Mucosa of stomach (tissue), 1 donor: ENCODE data around the gene TTYH3.

Source experiments
- H3K27me3 ChIP-seq: one replicate; pipeline ENCODE4 v1.7.0; 2013; ENCODE audit warnings: mild to moderate bottlenecking, low read length; ENCODE audit not compliant: control insufficient read depth, insufficient read depth
- H3K36me3 ChIP-seq: one replicate; pipeline ENCODE4 v1.7.0; 2013; ENCODE audit warnings: low read length; ENCODE audit not compliant: control insufficient read depth, insufficient read depth
- H3K4me1 ChIP-seq: one replicate; pipeline ENCODE4 v1.7.0; 2013; ENCODE audit warnings: mild to moderate bottlenecking, low read length; ENCODE audit not compliant: control insufficient read depth, insufficient read depth
- H3K4me3 ChIP-seq: one replicate; pipeline ENCODE4 v1.7.0; 2013; ENCODE audit warnings: low read length
- H3K9ac ChIP-seq: one replicate; pipeline ENCODE4 v1.7.0; 2013; ENCODE audit warnings: mild to moderate bottlenecking, low read length, moderate library complexity
- H3K9me3 ChIP-seq: one replicate; pipeline ENCODE4 v1.7.0; 2013; ENCODE audit warnings: mild to moderate bottlenecking, low read length, moderate library complexity; ENCODE audit not compliant: control insufficient read depth
- donor health status: Pancreatic carcinoma.

Gene TTYH3

GRCh38 chr7:2710901-2711551, 79.2 kb downstream of the TTYH3 start:
- Histone ChIP-seq H3K9ac (no peak overlapping the region), H3K4me3 (no peak overlapping the region), H3K4me1 (peaks cover 7% of the 10 kb centered on the region), H3K27me3 (peaks cover 16% of the 10 kb centered on the region), H3K9me3 (no peaks in the 10 kb centered on the region), H3K36me3 (no peaks in the 10 kb centered on the region)

- H3K4me1 ChIP-seq: peaks cover 17% of the 10 kb centered on the region
- no peaks in the 10 kb centered on the region for H3K36me3 ChIP-seq
- no peaks in the 10 kb centered on the region for H3K9me3 ChIP-seq
- peaks cover 16% of the 10 kb centered on the region for H3K27me3 ChIP-seq
- no peak overlapping the region for H3K4me3 ChIP-seq
- no peak overlapping the region for H3K9ac ChIP-seq
These were observed 80.3 kb downstream of the TTYH3 start for GRCh38 chr7:2711895-2712675.

GRCh38 chr7:2713370-2713769, 81.6 kb downstream of the TTYH3 start:
- Histone ChIP-seq H3K4me3 (no peak overlapping the region), H3K36me3 (no peaks in the 10 kb centered on the region), H3K9me3 (no peaks in the 10 kb centered on the region), H3K9ac (no peak overlapping the region), H3K4me1 (peaks cover 26% of the 10 kb centered on the region), H3K27me3 (peaks cover 13% of the 10 kb centered on the region)

- Histone ChIP-seq H3K27me3 (peaks cover 13% of the 10 kb centered on the region), H3K4me1 (peaks cover 26% of the 10 kb centered on the region), H3K4me3 (no peak overlapping the region), H3K9ac (no peak overlapping the region), H3K9me3 (no peaks in the 10 kb centered on the region), H3K36me3 (no peaks in the 10 kb centered on the region)
These were observed 82.2 kb downstream of the TTYH3 start for GRCh38 chr7:2713978-2714377.
